Liver (tissue), 9 donors: ENCODE measurements around the gene EXOSC10. TPM values are rescaled to one million over a fixed set of nuclear protein-coding genes. Genes with fewer than 3 reads are reported as not detected.
A peak's percentile ranks its signal among the peaks of the same experiment; 100 is the strongest.

Source experiments
- DNase-seq: peaks from one replicate; pipeline ENCODE4 v3.0.0-alpha.2; 2017; ENCODE audit warnings: low spot score
- H3K27ac ChIP-seq, 2 donors: one replicate each; pipeline ENCODE4 v1.7.0; 2013; ENCODE audit warnings: inconsistent platforms in 2 of 2, low read length in 2 of 2, control low read depth in 1 of 2, low read depth in 1 of 2, mild to moderate bottlenecking in 1 of 2
- H3K27me3 ChIP-seq, 4 donors: one replicate each; pipeline versions ENCODE4 v1.6.1 to v1.7.0; 2013; ENCODE audit warnings: low read length in 3 of 4, inconsistent platforms in 1 of 4, mild to moderate bottlenecking in 1 of 4, moderate library complexity in 1 of 4; ENCODE audit not compliant: control insufficient read depth in 4 of 4, insufficient read depth in 4 of 4
- H3K36me3 ChIP-seq, 4 donors: one replicate each; pipeline versions ENCODE4 v1.6.1 to v1.7.0; 2013; ENCODE audit warnings: low read length in 3 of 4, mild to moderate bottlenecking in 3 of 4, low read depth in 1 of 4, moderate library complexity in 1 of 4; ENCODE audit not compliant: control insufficient read depth in 4 of 4, insufficient read depth in 3 of 4
- H3K4me1 ChIP-seq, 4 donors: one replicate each; pipeline versions ENCODE4 v1.6.1 to v1.7.0; 2013; ENCODE audit warnings: low read length in 3 of 4, mild to moderate bottlenecking in 3 of 4, moderate library complexity in 1 of 4; ENCODE audit not compliant: control insufficient read depth in 4 of 4, insufficient read depth in 4 of 4
- H3K4me3 ChIP-seq, 3 donors: one replicate each; pipeline versions ENCODE4 v1.6.1 to v1.7.0; 2013; ENCODE audit warnings: low read length in 3 of 3, control low read depth in 1 of 3, low read depth in 1 of 3, mild to moderate bottlenecking in 1 of 3
- H3K9ac ChIP-seq, 2 donors: one replicate each; pipeline ENCODE4 v1.7.0; 2013; ENCODE audit warnings: low read length in 2 of 2, mild to moderate bottlenecking in 2 of 2, moderate library complexity in 2 of 2, control low read depth in 1 of 2, low read depth in 1 of 2
- H3K9me3 ChIP-seq, 4 donors: one replicate each; pipeline versions ENCODE4 v1.6.1 to v1.7.0; 2013; ENCODE audit warnings: low read length in 3 of 4; ENCODE audit not compliant: control insufficient read depth in 4 of 4
- EGR1 ChIP-seq, 2 donors: IDR thresholded peaks; 2 replicates each; pipeline ENCODE4 v1.6.1; 2016 to 2018; ENCODE audit warnings: antibody characterized with exemption in 2 of 2, low read depth in 2 of 2
- FOXA1 ChIP-seq: IDR thresholded peaks from 2 replicates; pipeline ENCODE4 v1.6.1; 2016; ENCODE audit warnings: antibody characterized with exemption
- FOXA2 ChIP-seq: IDR thresholded peaks from 2 replicates; pipeline ENCODE4 v1.6.1; 2016; ENCODE audit warnings: antibody characterized with exemption
- GABPA ChIP-seq, 2 donors: IDR thresholded peaks in 1 of 2; conservative IDR thresholded peaks in 1 of 2; 2 replicates each; pipeline ENCODE4 v1.6.1; 2016; ENCODE audit warnings: antibody characterized with exemption in 2 of 2, mild to moderate bottlenecking in 1 of 2, moderate library complexity in 1 of 2
- HNF4A ChIP-seq, 2 donors: conservative IDR thresholded peaks; 2 replicates each; pipeline ENCODE4 v1.6.1; 2016; ENCODE audit warnings: antibody characterized with exemption in 2 of 2, mild to moderate bottlenecking in 2 of 2
- HNF4G ChIP-seq: IDR thresholded peaks from 2 replicates; pipeline ENCODE4 v1.6.1; 2016; ENCODE audit warnings: antibody characterized with exemption
- JUND ChIP-seq, 2 donors: IDR thresholded peaks; 2 replicates each; pipeline ENCODE4 v1.6.1; 2016; ENCODE audit warnings: antibody characterized with exemption in 2 of 2
- NR2F2 ChIP-seq: IDR thresholded peaks from 2 replicates; pipeline ENCODE4 v1.6.1; 2016; ENCODE audit warnings: antibody characterized with exemption
- RAD21 ChIP-seq, 2 donors: IDR thresholded peaks; 2 replicates each; pipeline ENCODE4 v1.6.1; 2016; ENCODE audit warnings: antibody characterized with exemption in 2 of 2, mild to moderate bottlenecking in 2 of 2
- RXRA ChIP-seq, 2 donors: IDR thresholded peaks; 2 replicates each; pipeline ENCODE4 v1.6.1; 2017 to 2018; ENCODE audit warnings: antibody characterized with exemption in 2 of 2, mild to moderate bottlenecking in 1 of 2
- SP1 ChIP-seq: IDR thresholded peaks from 2 replicates; pipeline ENCODE4 v1.6.1; 2018; ENCODE audit warnings: antibody characterized with exemption, mild to moderate bottlenecking
- TAF1 ChIP-seq: conservative IDR thresholded peaks from 2 replicates; pipeline ENCODE4 v1.6.1; 2016; ENCODE audit warnings: antibody characterized with exemption, mild to moderate bottlenecking
- YY1 ChIP-seq: IDR thresholded peaks from 2 replicates; pipeline ENCODE4 v1.6.1; 2016; ENCODE audit warnings: antibody characterized with exemption, mild to moderate bottlenecking
- WGBS: extraction: QIAGEN DNeasy Blood & Tissue Kit; methylation state at CpG from one replicate; pipeline ENCODE4 v1.1.7; 2013; 5-methylcytosine and 5-hydroxymethylcytosine counted together
- polyA plus RNA-seq, 2 donors: library from polyadenylated mRNA; stranded (reverse) in 1 of 2; unstranded in 1 of 2; fragments of 200-250 nt in 1 of 2; fragments of >200 nt in 1 of 2; fragmentation: Nextera tagmentation in 1 of 2; extraction: Ambion mirVana in 1 of 2; gene quantifications; one replicate each; pipeline versions ENCODE4 v1.2.1 to v1.2.3, GENCODE V29; 2013 to 2015
- total RNA-seq, 2 donors: library from RNA; depleted of rRNA; stranded (reverse); fragments of >200 nt; gene quantifications; one replicate each; pipeline ENCODE4 v1.2.3, GENCODE V29; 2014
- TF ChIP-seq, protein P1 (sequence below): IDR thresholded peaks from 2 replicates; pipeline ENCODE4 v1.6.1; 2016; ENCODE audit warnings: antibody characterized with exemption
- TF ChIP-seq, protein P2 (sequence below): fragments of 150-350 bp; IDR thresholded peaks from 2 replicates; pipeline ENCODE4 v1.5.1; 2017; ENCODE audit warnings: improper control_type of control experiment, low read depth, low read length; ENCODE audit not compliant: missing input control
- TF ChIP-seq, protein P3 (sequence below): IDR thresholded peaks from 2 replicates; pipeline ENCODE4 v1.6.1; 2016; ENCODE audit warnings: antibody characterized with exemption
- TF ChIP-seq, protein P4 (sequence below): IDR thresholded peaks from 2 replicates; pipeline ENCODE4 v1.6.1; 2016; ENCODE audit warnings: antibody characterized with exemption, mild to moderate bottlenecking
- TF ChIP-seq, protein P5 (sequence below): IDR thresholded peaks from 2 replicates; pipeline ENCODE4 v1.6.1; 2016; ENCODE audit warnings: antibody characterized with exemption
- donor health status: healthy.
- donor health status: healthy.
- donor health status: healthy.
- donor health status: healthy.
- donor health status: healthy.

The EXOSC10 gene
- total and polyA plus RNA-seq, 4 donors = 11.3 to 29.2 (median 20.9) TPM

DNA sequence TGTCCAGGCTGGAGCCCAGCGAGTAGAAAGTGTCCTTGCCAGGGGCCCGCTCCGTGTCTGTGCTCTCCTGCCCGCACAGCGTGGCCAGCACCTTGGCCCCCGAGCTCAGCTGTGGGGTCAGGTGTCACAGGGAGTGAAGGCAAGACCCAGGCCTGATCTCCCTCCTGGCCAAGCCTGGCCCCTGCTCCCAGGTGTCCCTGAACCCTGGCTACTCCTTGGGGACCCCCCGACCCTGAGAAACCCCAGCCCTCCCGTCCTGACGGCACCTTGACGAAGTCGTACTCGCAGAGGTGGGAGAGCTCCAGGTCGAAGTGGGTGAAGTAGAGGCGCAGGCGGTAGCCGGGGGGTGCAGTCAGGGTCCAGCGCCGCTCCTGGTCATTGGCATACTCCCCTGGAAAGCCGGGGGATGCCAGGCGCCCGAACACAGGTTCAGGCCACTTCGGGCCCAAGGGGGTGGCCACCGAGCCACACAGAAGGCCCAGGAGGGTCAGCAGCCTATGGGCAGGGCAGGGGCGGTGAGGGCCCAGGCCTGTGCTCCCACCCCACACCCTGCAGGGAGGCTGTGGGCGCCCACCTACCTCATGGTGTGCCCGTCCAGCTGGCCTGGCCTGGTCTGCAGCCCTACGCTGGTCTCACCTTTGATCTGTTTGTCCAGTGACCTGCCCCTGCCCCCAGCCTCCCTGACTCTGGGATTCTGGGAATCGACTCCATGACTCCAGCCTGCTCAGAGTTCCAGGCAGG lies 52.9 kb downstream of the EXOSC10 start, which contains the start of gene MASP2 (continued):
- TF ChIP-seq, protein P1, sequence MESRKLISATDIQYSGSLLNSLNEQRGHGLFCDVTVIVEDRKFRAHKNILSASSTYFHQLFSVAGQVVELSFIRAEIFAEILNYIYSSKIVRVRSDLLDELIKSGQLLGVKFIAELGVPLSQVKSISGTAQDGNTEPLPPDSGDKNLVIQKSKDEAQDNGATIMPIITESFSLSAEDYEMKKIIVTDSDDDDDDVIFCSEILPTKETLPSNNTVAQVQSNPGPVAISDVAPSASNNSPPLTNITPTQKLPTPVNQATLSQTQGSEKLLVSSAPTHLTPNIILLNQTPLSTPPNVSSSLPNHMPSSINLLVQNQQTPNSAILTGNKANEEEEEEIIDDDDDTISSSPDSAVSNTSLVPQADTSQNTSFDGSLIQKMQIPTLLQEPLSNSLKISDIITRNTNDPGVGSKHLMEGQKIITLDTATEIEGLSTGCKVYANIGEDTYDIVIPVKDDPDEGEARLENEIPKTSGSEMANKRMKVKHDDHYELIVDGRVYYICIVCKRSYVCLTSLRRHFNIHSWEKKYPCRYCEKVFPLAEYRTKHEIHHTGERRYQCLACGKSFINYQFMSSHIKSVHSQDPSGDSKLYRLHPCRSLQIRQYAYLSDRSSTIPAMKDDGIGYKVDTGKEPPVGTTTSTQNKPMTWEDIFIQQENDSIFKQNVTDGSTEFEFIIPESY = peak; percentile 78
- no peak for TF ChIP-seq JUND (IDR thresholded peaks at IDR 0.05)
- peak; percentile 56 for TF ChIP-seq NR2F2
- peak; percentile 40 for TF ChIP-seq FOXA2
- TF ChIP-seq, protein P2, sequence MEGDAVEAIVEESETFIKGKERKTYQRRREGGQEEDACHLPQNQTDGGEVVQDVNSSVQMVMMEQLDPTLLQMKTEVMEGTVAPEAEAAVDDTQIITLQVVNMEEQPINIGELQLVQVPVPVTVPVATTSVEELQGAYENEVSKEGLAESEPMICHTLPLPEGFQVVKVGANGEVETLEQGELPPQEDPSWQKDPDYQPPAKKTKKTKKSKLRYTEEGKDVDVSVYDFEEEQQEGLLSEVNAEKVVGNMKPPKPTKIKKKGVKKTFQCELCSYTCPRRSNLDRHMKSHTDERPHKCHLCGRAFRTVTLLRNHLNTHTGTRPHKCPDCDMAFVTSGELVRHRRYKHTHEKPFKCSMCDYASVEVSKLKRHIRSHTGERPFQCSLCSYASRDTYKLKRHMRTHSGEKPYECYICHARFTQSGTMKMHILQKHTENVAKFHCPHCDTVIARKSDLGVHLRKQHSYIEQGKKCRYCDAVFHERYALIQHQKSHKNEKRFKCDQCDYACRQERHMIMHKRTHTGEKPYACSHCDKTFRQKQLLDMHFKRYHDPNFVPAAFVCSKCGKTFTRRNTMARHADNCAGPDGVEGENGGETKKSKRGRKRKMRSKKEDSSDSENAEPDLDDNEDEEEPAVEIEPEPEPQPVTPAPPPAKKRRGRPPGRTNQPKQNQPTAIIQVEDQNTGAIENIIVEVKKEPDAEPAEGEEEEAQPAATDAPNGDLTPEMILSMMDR = no peak
- TF ChIP-seq HNF4G = peak; percentile 69
- TF ChIP-seq GABPA (IDR thresholded peaks at IDR 0.05 in 1 of 2, conservative IDR thresholded peaks at IDR 0.05 in 1 of 2) = peak in 1 of 2 donors; percentile 35

DNA sequence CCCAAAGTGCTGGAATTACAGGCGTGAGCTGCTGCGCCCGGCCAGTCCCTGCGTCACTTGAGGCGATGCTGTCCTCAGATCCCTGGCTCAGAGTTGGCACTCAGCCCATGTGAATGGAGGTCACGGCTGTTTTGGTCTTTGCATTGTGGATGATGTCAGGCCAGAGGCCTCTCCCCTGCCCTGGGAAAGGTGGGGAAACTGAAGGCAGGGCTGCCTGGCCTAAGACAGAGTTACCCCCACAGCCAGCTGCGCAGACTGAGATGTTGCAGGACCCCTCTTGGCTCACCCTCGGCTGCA lies 53.5 kb downstream of the EXOSC10 start:
- TF ChIP-seq, protein P3, sequence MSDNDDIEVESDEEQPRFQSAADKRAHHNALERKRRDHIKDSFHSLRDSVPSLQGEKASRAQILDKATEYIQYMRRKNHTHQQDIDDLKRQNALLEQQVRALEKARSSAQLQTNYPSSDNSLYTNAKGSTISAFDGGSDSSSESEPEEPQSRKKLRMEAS = no peak
- TF ChIP-seq FOXA2 (no peak), RXRA (IDR thresholded peaks at IDR 0.05) (peak; percentile 86 to 89), RAD21 (IDR thresholded peaks at IDR 0.05) (no peak), JUND (IDR thresholded peaks at IDR 0.05) (peak in 1 of 2 donors; percentile 40), SP1 (peak; percentile 55), EGR1 (IDR thresholded peaks at IDR 0.05; ENCODE audit: low read depth in 2 of 2) (peak in 1 of 2 donors; percentile 37), HNF4A (conservative IDR thresholded peaks at IDR 0.05) (peak in 1 of 2 donors; percentile 67), YY1 (peak; percentile 80), TAF1 (no peak), HNF4G (peak; percentile 12), NR2F2 (peak; percentile 31), FOXA1 (no peak), GABPA (IDR thresholded peaks at IDR 0.05 in 1 of 2, conservative IDR thresholded peaks at IDR 0.05 in 1 of 2) (no peak)
- TF ChIP-seq, protein P4, sequence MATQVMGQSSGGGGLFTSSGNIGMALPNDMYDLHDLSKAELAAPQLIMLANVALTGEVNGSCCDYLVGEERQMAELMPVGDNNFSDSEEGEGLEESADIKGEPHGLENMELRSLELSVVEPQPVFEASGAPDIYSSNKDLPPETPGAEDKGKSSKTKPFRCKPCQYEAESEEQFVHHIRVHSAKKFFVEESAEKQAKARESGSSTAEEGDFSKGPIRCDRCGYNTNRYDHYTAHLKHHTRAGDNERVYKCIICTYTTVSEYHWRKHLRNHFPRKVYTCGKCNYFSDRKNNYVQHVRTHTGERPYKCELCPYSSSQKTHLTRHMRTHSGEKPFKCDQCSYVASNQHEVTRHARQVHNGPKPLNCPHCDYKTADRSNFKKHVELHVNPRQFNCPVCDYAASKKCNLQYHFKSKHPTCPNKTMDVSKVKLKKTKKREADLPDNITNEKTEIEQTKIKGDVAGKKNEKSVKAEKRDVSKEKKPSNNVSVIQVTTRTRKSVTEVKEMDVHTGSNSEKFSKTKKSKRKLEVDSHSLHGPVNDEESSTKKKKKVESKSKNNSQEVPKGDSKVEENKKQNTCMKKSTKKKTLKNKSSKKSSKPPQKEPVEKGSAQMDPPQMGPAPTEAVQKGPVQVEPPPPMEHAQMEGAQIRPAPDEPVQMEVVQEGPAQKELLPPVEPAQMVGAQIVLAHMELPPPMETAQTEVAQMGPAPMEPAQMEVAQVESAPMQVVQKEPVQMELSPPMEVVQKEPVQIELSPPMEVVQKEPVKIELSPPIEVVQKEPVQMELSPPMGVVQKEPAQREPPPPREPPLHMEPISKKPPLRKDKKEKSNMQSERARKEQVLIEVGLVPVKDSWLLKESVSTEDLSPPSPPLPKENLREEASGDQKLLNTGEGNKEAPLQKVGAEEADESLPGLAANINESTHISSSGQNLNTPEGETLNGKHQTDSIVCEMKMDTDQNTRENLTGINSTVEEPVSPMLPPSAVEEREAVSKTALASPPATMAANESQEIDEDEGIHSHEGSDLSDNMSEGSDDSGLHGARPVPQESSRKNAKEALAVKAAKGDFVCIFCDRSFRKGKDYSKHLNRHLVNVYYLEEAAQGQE = no peak
- TF ChIP-seq, protein P5, sequence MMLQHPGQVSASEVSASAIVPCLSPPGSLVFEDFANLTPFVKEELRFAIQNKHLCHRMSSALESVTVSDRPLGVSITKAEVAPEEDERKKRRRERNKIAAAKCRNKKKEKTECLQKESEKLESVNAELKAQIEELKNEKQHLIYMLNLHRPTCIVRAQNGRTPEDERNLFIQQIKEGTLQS = peak; percentile 33
- TF ChIP-seq, protein P2 = no peak
- TF ChIP-seq, protein P1 = no peak
- Histone ChIP-seq H3K27me3 (no peaks in the 10 kb centered on the region), H3K9me3 (no peaks in the 10 kb centered on the region), H3K27ac (peak overlapping the region; percentile 78 to 100), H3K9ac (peak overlapping the region; percentile 61 to 92), H3K4me1 (peaks cover 2 to 11% (median 8%) of the 10 kb centered on the region in 4 donors), H3K4me3 (peak overlapping the region; percentile 61 to 97 (median 73)), H3K36me3 (peaks cover 10 to 24% (median 16%) of the 10 kb centered on the region in 4 donors)
- no peak for DNase-seq
- WGBS = 28% methylated on average over 8 of the region's 8 CpGs
